GM12892 (cell line): ENCODE measurements around the gene KCNK7.

Experiments
- POLR2A ChIP-seq: IDR thresholded peaks from 2 replicates; pipeline ENCODE4 v1.6.1; 2011; ENCODE audit warnings: low read depth, low read length, control low read depth
- TAF1 ChIP-seq: IDR thresholded peaks from 2 replicates; pipeline ENCODE4 v1.6.1; 2011; ENCODE audit warnings: low read depth, mild to moderate bottlenecking, control low read depth, low read length, borderline replicate concordance

DNA sequence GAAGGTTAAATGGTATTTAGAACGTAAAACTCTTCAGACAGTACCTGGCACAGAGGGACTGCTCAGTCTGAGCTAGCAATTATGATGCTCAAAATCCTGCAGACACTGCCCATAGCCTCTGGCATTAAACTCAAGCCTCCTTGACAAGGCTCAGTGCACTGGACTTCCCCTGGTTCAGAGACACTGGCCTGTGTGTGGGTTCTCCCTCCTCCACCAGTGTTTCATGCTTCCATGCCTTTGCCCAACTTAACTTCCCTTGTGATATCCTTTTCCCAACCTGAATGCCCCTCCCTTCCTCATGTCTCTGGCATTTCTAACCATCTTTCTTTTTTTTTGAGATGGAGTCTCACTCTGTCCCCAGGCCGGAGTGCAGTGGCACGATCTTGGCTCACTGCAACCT, 46.5 kb downstream of the KCNK7 start:
- no peak for TF ChIP-seq TAF1
- TF ChIP-seq POLR2A: no peak
